ENCODE measurements around the gene PLA2G4A.

PLA2G4A gene

DNA sequence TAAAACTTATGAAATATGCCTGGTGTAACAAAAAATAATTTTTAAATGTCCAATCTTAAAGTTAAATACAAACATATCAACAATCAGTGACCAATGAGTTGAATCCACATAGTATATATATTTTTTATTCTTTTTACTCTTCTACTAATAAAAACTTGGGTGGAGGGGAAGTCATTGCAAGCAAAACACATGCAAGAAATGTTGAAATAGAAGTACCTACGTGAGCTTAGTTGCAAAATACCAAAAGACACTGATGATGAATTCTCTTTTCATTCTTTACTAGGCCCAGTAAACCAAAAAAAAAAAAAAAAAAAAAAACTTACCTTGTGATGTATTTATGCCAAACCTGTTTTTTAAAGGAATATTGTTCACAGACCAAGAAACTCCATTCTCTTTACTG is 26.4 kb upstream of the PLA2G4A start:
- Histone ChIP-seq H3K4me3 (replicated peaks; ENCODE audit: insufficient read depth, low read length) (no peak overlapping the region), H3K27ac (replicated peaks) (peak overlapping the region; percentile 29; the same call in 1 of the 2 replicates), H3K27me3 (ENCODE audit: insufficient read depth, poor library complexity, severe bottlenecking) (no peaks in the 10 kb centered on the region)
- no peak for TF ChIP-seq GABPA (IDR thresholded peaks at IDR 0.05; ENCODE audit: low read depth)
- TF ChIP-seq SPI1 (IDR thresholded peaks at IDR 0.05; ENCODE audit: borderline replicate concordance, low read depth): peak; percentile 57; the same call in 1 of the 2 replicates
- peak; percentile 23 to 61 for DNase-seq (ENCODE audit: low read depth in 1 of 2, low spot score in 1 of 2)

DNA sequence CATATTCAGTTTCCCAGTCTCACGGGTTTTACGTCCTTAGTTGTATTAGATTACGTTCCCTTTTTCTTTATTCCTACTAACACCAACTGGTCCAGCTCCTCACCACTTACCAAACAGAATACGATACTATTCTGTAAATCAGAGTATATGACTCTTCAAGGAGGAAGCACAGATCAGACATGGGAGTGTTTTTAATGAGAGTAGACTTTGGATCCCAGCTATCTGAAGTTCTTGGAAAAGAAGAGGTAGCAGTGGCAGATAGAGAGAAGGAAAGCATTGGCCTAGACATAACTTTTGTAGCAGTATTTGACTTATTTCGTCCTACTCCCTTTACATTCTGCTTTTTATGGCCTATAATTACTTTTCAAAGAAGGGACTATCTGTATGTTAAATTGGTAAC is 24.1 kb upstream of the PLA2G4A start:
- H3K27me3 ChIP-seq (ENCODE audit: insufficient read depth, poor library complexity, severe bottlenecking): no peaks in the 10 kb centered on the region
- TF ChIP-seq GABPA (IDR thresholded peaks at IDR 0.05; ENCODE audit: low read depth) (no peak), POLR2AphosphoS5 (IDR thresholded peaks at IDR 0.05; ENCODE audit: low read depth) (no peak), SPI1 (IDR thresholded peaks at IDR 0.05; ENCODE audit: borderline replicate concordance, low read depth) (no peak)
- TF ChIP-seq, protein P1, sequence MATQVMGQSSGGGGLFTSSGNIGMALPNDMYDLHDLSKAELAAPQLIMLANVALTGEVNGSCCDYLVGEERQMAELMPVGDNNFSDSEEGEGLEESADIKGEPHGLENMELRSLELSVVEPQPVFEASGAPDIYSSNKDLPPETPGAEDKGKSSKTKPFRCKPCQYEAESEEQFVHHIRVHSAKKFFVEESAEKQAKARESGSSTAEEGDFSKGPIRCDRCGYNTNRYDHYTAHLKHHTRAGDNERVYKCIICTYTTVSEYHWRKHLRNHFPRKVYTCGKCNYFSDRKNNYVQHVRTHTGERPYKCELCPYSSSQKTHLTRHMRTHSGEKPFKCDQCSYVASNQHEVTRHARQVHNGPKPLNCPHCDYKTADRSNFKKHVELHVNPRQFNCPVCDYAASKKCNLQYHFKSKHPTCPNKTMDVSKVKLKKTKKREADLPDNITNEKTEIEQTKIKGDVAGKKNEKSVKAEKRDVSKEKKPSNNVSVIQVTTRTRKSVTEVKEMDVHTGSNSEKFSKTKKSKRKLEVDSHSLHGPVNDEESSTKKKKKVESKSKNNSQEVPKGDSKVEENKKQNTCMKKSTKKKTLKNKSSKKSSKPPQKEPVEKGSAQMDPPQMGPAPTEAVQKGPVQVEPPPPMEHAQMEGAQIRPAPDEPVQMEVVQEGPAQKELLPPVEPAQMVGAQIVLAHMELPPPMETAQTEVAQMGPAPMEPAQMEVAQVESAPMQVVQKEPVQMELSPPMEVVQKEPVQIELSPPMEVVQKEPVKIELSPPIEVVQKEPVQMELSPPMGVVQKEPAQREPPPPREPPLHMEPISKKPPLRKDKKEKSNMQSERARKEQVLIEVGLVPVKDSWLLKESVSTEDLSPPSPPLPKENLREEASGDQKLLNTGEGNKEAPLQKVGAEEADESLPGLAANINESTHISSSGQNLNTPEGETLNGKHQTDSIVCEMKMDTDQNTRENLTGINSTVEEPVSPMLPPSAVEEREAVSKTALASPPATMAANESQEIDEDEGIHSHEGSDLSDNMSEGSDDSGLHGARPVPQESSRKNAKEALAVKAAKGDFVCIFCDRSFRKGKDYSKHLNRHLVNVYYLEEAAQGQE (IDR thresholded peaks at IDR 0.05; ENCODE audit: insufficient replicate concordance, low read depth): no peak
- TF ChIP-seq, protein P2, sequence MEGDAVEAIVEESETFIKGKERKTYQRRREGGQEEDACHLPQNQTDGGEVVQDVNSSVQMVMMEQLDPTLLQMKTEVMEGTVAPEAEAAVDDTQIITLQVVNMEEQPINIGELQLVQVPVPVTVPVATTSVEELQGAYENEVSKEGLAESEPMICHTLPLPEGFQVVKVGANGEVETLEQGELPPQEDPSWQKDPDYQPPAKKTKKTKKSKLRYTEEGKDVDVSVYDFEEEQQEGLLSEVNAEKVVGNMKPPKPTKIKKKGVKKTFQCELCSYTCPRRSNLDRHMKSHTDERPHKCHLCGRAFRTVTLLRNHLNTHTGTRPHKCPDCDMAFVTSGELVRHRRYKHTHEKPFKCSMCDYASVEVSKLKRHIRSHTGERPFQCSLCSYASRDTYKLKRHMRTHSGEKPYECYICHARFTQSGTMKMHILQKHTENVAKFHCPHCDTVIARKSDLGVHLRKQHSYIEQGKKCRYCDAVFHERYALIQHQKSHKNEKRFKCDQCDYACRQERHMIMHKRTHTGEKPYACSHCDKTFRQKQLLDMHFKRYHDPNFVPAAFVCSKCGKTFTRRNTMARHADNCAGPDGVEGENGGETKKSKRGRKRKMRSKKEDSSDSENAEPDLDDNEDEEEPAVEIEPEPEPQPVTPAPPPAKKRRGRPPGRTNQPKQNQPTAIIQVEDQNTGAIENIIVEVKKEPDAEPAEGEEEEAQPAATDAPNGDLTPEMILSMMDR (IDR thresholded peaks at IDR 0.05; ENCODE audit: insufficient read depth, low read length): no peak
- DNase-seq (ENCODE audit: low read depth in 1 of 2, low spot score in 1 of 2): no peak
- H3K27ac ChIP-seq (replicated peaks): no peak overlapping the region
- no peak overlapping the region for H3K4me3 ChIP-seq (replicated peaks; ENCODE audit: insufficient read depth, low read length)

DNA sequence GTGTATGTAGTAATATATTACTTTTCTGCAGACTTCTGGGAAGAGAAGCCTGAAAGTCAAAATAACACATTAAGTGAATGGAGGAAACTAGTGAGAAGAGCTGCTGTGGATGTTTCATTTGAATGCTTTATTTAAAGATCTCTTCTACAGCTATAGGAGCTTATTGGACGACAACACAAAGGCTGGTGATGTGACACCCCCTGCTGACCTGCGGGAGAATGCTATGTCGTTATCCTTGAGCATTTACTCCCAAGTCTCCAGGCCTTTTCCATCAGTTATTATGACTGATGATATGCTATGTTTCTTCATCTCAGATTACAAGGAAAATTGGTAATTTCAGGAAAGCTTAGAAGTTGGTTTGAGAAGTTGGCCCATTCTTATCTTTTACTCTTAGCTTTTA is 22.3 kb upstream of the PLA2G4A start:
- Histone ChIP-seq H3K4me3 (replicated peaks; ENCODE audit: insufficient read depth, low read length) (no peak overlapping the region), H3K27me3 (ENCODE audit: insufficient read depth, poor library complexity, severe bottlenecking) (no peaks in the 10 kb centered on the region), H3K27ac (replicated peaks) (no peak overlapping the region)
- peak in 1 of 2 experiments; percentile 42 for DNase-seq (ENCODE audit: low read depth in 1 of 2, low spot score in 1 of 2)
- TF ChIP-seq POLR2AphosphoS5 (IDR thresholded peaks at IDR 0.05; ENCODE audit: low read depth): no peak
- TF ChIP-seq, protein P1 (IDR thresholded peaks at IDR 0.05; ENCODE audit: insufficient replicate concordance, low read depth): no peak
- no peak for TF ChIP-seq GABPA (IDR thresholded peaks at IDR 0.05; ENCODE audit: low read depth)
- TF ChIP-seq SPI1 (IDR thresholded peaks at IDR 0.05; ENCODE audit: borderline replicate concordance, low read depth): no peak
- TF ChIP-seq, protein P2 (IDR thresholded peaks at IDR 0.05; ENCODE audit: insufficient read depth, low read length): no peak

DNA sequence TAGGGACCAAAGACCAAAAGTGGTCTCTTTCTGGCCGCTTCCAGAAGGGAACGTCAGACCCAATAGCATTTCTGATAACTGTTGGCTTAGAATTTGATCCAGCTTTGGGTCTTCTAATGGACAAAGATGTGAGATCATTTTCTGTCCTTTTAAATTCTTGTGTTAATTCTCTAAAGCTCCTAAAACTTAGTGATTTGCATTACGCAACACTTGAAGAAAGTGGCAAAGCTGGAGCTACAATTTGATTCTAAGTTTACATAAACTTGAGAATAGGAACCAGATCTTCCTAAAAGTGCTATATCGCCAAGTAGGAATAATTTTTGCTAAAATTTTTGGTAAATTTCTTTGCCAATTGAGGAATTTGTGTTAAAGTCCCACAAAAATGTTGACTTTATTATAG is 21.6 kb upstream of the PLA2G4A start:
- no peaks in the 10 kb centered on the region for H3K27me3 ChIP-seq (ENCODE audit: insufficient read depth, poor library complexity, severe bottlenecking)
- no peak overlapping the region for H3K4me3 ChIP-seq (replicated peaks; ENCODE audit: insufficient read depth, low read length)
- TF ChIP-seq GABPA (IDR thresholded peaks at IDR 0.05; ENCODE audit: low read depth) (no peak), SPI1 (IDR thresholded peaks at IDR 0.05; ENCODE audit: borderline replicate concordance, low read depth) (no peak), POLR2AphosphoS5 (IDR thresholded peaks at IDR 0.05; ENCODE audit: low read depth) (no peak)
- TF ChIP-seq, protein P2 (IDR thresholded peaks at IDR 0.05; ENCODE audit: insufficient read depth, low read length): no peak
- TF ChIP-seq, protein P1 (IDR thresholded peaks at IDR 0.05; ENCODE audit: insufficient replicate concordance, low read depth): no peak
- H3K27ac ChIP-seq (replicated peaks): no peak overlapping the region
- no peak for DNase-seq (ENCODE audit: low read depth in 1 of 2, low spot score in 1 of 2)
